Neuron (in vitro differentiated cells): ENCODE data around the gene BCKDHB.
"Not testable (repeated sequence)": the region's sequence is repeated elsewhere in the genome, so short reads cannot be mapped to it uniquely, and the experiment has no call there.

Experiments used
- H2AFZ ChIP-seq: one replicate; pipeline ENCODE4 v1.6.1; 2013; ENCODE audit warnings: low read depth, mild to moderate bottlenecking, inconsistent platforms, low read length, moderate library complexity
- H3K27me3 ChIP-seq: one replicate; pipeline ENCODE4 v1.6.1; 2013; ENCODE audit warnings: low read length; ENCODE audit not compliant: insufficient read depth
- H3K36me3 ChIP-seq: one replicate; pipeline ENCODE4 v1.6.1; 2013; ENCODE audit warnings: low read length; ENCODE audit not compliant: insufficient read depth
- H3K4me1 ChIP-seq: one replicate; pipeline ENCODE4 v1.6.1; 2013; ENCODE audit warnings: low read length; ENCODE audit not compliant: insufficient read depth
- H3K4me3 ChIP-seq: 2 replicates; pipeline ENCODE4 v1.5.1; 2013; ENCODE audit warnings: mild to moderate bottlenecking, low read length, moderate library complexity
- H3K9me3 ChIP-seq: one replicate; pipeline ENCODE4 v1.6.1; 2013; ENCODE audit warnings: low read length

Gene BCKDHB

DNA sequence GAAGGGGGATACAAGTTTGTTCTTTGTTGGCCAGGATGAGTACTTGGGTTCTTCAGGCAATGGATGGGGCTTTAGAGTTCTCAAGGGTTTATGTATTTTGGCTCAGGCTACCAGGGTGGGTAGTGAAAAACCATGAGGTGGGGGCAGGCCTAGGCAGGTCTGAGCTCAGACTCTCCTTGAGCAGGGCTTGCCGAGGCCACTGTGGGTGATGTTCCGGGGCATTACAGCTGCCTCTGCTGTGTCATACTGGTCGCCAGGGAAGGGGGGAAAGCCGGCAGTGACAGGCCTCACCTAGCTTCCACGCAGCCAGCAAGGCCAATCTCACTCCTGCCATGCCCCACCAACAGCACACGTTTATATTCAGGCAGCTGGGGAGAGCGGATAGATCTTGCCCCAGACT, 79.6 kb downstream of the BCKDHB start:
- H2AFZ ChIP-seq: no peak overlapping the region
- no peak overlapping the region for H3K4me3 ChIP-seq
- peaks cover 5% of the 10 kb centered on the region for H3K9me3 ChIP-seq
- H3K27me3 ChIP-seq: no peaks in the 10 kb centered on the region
- H3K4me1 ChIP-seq: no peaks in the 10 kb centered on the region
- H3K36me3 ChIP-seq: no peaks in the 10 kb centered on the region

- Histone ChIP-seq H3K9me3 (no peaks in the 10 kb centered on the region), H3K27me3 (no peaks in the 10 kb centered on the region), H3K4me1 (no peaks in the 10 kb centered on the region), H3K4me3 (no peak overlapping the region), H2AFZ (no peak overlapping the region), H3K36me3 (no peaks in the 10 kb centered on the region)
These were observed 90.4 kb downstream of the BCKDHB start for GRCh38 chr6:80196906-80197305.

GRCh38 chr6:80197474-80197873, 91.0 kb downstream of the BCKDHB start:
- Histone ChIP-seq H3K9me3 (no peaks in the 10 kb centered on the region), H3K4me1 (no peaks in the 10 kb centered on the region), H3K27me3 (no peaks in the 10 kb centered on the region), H3K36me3 (no peaks in the 10 kb centered on the region), H3K4me3 (no peak overlapping the region), H2AFZ (no peak overlapping the region)

GRCh38 chr6:80197986-80198385, 91.5 kb downstream of the BCKDHB start:
- no peak overlapping the region for H2AFZ ChIP-seq
- H3K4me3 ChIP-seq: no peak overlapping the region
- no peaks in the 10 kb centered on the region for H3K27me3 ChIP-seq
- H3K36me3 ChIP-seq: no peaks in the 10 kb centered on the region
- H3K4me1 ChIP-seq: no peaks in the 10 kb centered on the region
- no peaks in the 10 kb centered on the region for H3K9me3 ChIP-seq

GRCh38 chr6:80203283-80203682, 96.8 kb downstream of the BCKDHB start:
- no peaks in the 10 kb centered on the region for H3K9me3 ChIP-seq
- H3K36me3 ChIP-seq: no peaks in the 10 kb centered on the region
- no peak overlapping the region for H2AFZ ChIP-seq
- H3K27me3 ChIP-seq: no peaks in the 10 kb centered on the region
- H3K4me1 ChIP-seq: no peaks in the 10 kb centered on the region
- no peak overlapping the region for H3K4me3 ChIP-seq

GRCh38 chr6:80205404-80205803, 98.9 kb downstream of the BCKDHB start:
- no peak overlapping the region for H2AFZ ChIP-seq
- H3K4me3 ChIP-seq: no peak overlapping the region
- no peaks in the 10 kb centered on the region for H3K9me3 ChIP-seq
- H3K36me3 ChIP-seq: no peaks in the 10 kb centered on the region
- H3K4me1 ChIP-seq: no peaks in the 10 kb centered on the region
- no peaks in the 10 kb centered on the region for H3K27me3 ChIP-seq

GRCh38 chr6:80206758-80207157, 100.3 kb downstream of the BCKDHB start:
- Histone ChIP-seq H3K9me3 (no peaks in the 10 kb centered on the region), H3K36me3 (no peaks in the 10 kb centered on the region), H3K4me1 (no peaks in the 10 kb centered on the region), H2AFZ (no peak overlapping the region), H3K4me3 (no peak overlapping the region), H3K27me3 (no peaks in the 10 kb centered on the region)

- no peaks in the 10 kb centered on the region for H3K36me3 ChIP-seq
- H3K4me3 ChIP-seq: no peak overlapping the region
- H2AFZ ChIP-seq: no peak overlapping the region
- H3K9me3 ChIP-seq: no peaks in the 10 kb centered on the region
- H3K4me1 ChIP-seq: no peaks in the 10 kb centered on the region
- H3K27me3 ChIP-seq: no peaks in the 10 kb centered on the region
These were observed 103.0 kb downstream of the BCKDHB start for GRCh38 chr6:80209430-80209829.

GRCh38 chr6:80210618-80211017, 104.1 kb downstream of the BCKDHB start:
- Histone ChIP-seq H3K4me3 (no peak overlapping the region), H3K36me3 (no peaks in the 10 kb centered on the region), H3K4me1 (no peaks in the 10 kb centered on the region), H2AFZ (no peak overlapping the region), H3K9me3 (no peaks in the 10 kb centered on the region), H3K27me3 (no peaks in the 10 kb centered on the region)

DNA sequence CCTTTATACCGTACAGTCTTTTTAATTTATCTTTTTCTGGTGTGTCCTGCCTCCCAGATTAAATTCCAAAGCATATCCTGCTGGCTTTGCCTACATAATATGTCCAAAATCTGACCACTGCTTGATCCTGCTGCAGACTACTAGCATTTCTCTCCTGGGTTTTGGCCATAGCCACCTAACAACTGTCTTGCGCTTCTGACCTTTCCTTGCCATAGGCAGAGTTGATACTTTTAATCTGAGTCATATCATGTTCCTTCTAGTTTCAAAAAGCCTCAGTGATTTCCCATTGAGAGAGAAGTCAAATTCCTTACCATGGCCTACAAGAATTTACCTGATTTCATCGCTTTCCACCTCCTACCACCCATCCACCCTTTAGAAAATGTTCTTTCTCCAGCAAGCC, 104.8 kb downstream of the BCKDHB start:
- Histone ChIP-seq H3K4me1 (no peaks in the 10 kb centered on the region), H2AFZ (no peak overlapping the region), H3K36me3 (no peaks in the 10 kb centered on the region), H3K9me3 (no peaks in the 10 kb centered on the region), H3K27me3 (no peaks in the 10 kb centered on the region), H3K4me3 (no peak overlapping the region)

DNA sequence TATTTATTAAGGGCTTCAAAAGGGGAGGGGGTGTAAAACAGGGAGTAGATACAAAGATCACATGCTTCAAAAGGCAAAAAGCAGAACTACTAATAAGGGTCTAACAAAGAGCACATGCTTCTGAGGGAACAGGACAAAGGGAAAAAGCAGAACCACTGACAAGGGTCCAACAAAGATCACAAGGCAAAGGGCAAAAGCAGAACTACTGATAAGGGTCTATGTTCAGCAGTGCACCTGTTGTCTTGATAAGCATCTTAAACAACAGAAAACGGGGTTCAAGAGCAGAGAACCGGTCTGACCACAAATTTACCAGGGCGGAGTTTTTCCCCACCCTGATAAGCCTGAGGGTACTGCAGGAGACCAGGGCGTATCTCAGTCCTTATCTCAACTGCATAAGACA, 105.4 kb downstream of the BCKDHB start:
- not testable (repeated sequence) for H3K36me3 ChIP-seq, H3K9me3 ChIP-seq

DNA sequence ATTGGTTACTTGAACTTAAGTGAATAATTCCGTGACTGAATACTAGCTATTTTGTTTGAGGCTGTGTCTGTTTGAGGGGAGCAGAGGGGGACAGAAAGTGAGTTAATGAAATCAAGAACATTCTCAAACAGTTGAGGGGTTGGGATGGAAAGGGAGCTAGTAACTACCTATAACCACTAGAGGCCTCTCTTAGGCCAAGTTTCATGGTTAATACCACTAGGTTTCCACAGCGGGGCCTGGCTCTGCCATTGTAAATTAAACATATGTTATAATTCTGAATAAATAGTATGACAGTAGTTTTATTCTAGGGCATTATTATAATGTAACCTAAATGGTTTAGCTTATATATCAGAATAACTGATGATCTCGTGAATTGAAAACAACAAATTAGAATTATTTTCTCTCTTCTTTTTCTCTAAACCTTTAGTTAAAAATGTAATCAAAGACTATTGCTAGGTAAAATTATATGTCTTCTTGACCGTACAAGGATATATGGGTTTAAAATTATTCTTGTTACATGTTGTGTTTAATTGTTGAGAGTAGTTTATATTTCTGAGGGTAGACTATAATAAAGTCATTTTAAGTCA, 108.1 kb downstream of the BCKDHB start:
- Histone ChIP-seq H3K27me3 (no peaks in the 10 kb centered on the region), H3K36me3 (no peaks in the 10 kb centered on the region), H3K9me3 (no peaks in the 10 kb centered on the region), H3K4me3 (no peak overlapping the region), H2AFZ (no peak overlapping the region), H3K4me1 (no peaks in the 10 kb centered on the region)

More for the DNA sequence above, 105.4 kb downstream of the BCKDHB start:
- H2AFZ ChIP-seq, H3K4me3 ChIP-seq, H3K27me3 ChIP-seq, H3K4me1 ChIP-seq: not testable (repeated sequence)

- H3K9me3 ChIP-seq: no peaks in the 10 kb centered on the region
- no peak overlapping the region for H3K4me3 ChIP-seq
- no peaks in the 10 kb centered on the region for H3K36me3 ChIP-seq
- H2AFZ ChIP-seq: no peak overlapping the region
- no peaks in the 10 kb centered on the region for H3K4me1 ChIP-seq
- no peaks in the 10 kb centered on the region for H3K27me3 ChIP-seq
These were observed 108.6 kb downstream of the BCKDHB start for GRCh38 chr6:80215063-80215462.

GRCh38 chr6:80217794-80218193, 111.3 kb downstream of the BCKDHB start:
- Histone ChIP-seq H3K9me3 (no peaks in the 10 kb centered on the region), H3K36me3 (no peaks in the 10 kb centered on the region), H3K27me3 (no peaks in the 10 kb centered on the region), H2AFZ (no peak overlapping the region), H3K4me3 (no peak overlapping the region), H3K4me1 (no peaks in the 10 kb centered on the region)
